BJ (cell line): ENCODE results near the gene CCDC3. TPM values are rescaled to one million over a fixed set of nuclear protein-coding genes. Genes with fewer than 3 reads are reported as not detected.

ENCODE experiments used
- CTCF ChIA-PET: fragments of 350-600 bp; formaldehyde crosslinking; extraction: SDS; loops from one replicate; lab custom pipeline; 2021; ENCODE audit warnings: antibody characterized with exemption, inconsistent platforms; lab: Yijun Ruan, JAX
- POLR2A ChIA-PET: fragments of 300-600 bp; sonication (Branson Sonifier 250); formaldehyde crosslinking; extraction: SDS; loops from one replicate; lab custom pipeline; 2021; ENCODE audit warnings: antibody characterized with exemption; lab: Charles Lee
- DNase-seq: peaks from one replicate; pipeline ENCODE4 v3.0.0-alpha.2; 2011; ENCODE audit warnings: low read depth
- H3K27me3 ChIP-seq: 2 replicates; pipeline ENCODE4 v1.6.0; 2011; ENCODE audit warnings: low read length; ENCODE audit not compliant: control insufficient read depth, insufficient read depth
- H3K36me3 ChIP-seq: 2 replicates; pipeline ENCODE4 v1.5.1; 2011; ENCODE audit warnings: low read length; ENCODE audit not compliant: control insufficient read depth, insufficient read depth
- H3K4me3 ChIP-seq: 2 replicates; pipeline ENCODE4 v1.5.1; 2011; ENCODE audit warnings: low read depth, mild to moderate bottlenecking, control low read depth, low read length
- CTCF ChIP-seq: IDR thresholded peaks from 2 replicates; pipeline ENCODE4 v1.5.1; 2011; ENCODE audit warnings: low read depth, mild to moderate bottlenecking, control low read depth, inconsistent platforms, low read length, moderate library complexity; ENCODE audit not compliant: insufficient read depth
- polyA plus RNA-seq: library from polyadenylated mRNA; depleted of rRNA; stranded (reverse); fragments of >200 nt; gene quantifications from 2 replicates; pipeline ENCODE4 v1.2.3, GENCODE V29; 2011

The CCDC3 gene
- polyA plus RNA-seq, 1 experiment, result 0.02 TPM

- no peak for TF ChIP-seq CTCF
- ChIA-PET POLR2A (no interaction called here), CTCF (no interaction called here)
- H3K4me3 ChIP-seq, result no peak overlapping the region
- DNase-seq, result no peak
- no peaks in the 10 kb centered on the region for H3K36me3 ChIP-seq
- H3K27me3 ChIP-seq, result no peaks in the 10 kb centered on the region
Observed at GRCh38 chr10:12949248-12949647, 52.3 kb downstream of the CCDC3 start.

- CTCF ChIA-PET, result no interaction called here
Observed at GRCh38 chr10:12947741-12948140, 53.8 kb downstream of the CCDC3 start.

GRCh38 chr10:12946372-12946771, 55.1 kb downstream of the CCDC3 start:
- Histone ChIP-seq H3K4me3 (no peak overlapping the region), H3K27me3 (no peaks in the 10 kb centered on the region), H3K36me3 (no peaks in the 10 kb centered on the region)
- ChIA-PET CTCF (no interaction called here), POLR2A (no interaction called here)
- DNase-seq, result no peak
- TF ChIP-seq CTCF, result no peak

More at GRCh38 chr10:12947741-12948140, 53.8 kb downstream of the CCDC3 start:
- H3K4me3 ChIP-seq, result no peak overlapping the region
- H3K36me3 ChIP-seq, result no peaks in the 10 kb centered on the region
- no peak for TF ChIP-seq CTCF
- DNase-seq, result no peak
- no peaks in the 10 kb centered on the region for H3K27me3 ChIP-seq
- POLR2A ChIA-PET, result no interaction called here

- ChIA-PET CTCF (no interaction called here), POLR2A (no interaction called here)
- H3K36me3 ChIP-seq, result no peaks in the 10 kb centered on the region
- no peaks in the 10 kb centered on the region for H3K27me3 ChIP-seq
- no peak overlapping the region for H3K4me3 ChIP-seq
- DNase-seq, result no peak
- TF ChIP-seq CTCF, result no peak
Observed at GRCh38 chr10:12945690-12946359, 55.7 kb downstream of the CCDC3 start.

- ChIA-PET POLR2A (no interaction called here), CTCF (no interaction called here)
- no peaks in the 10 kb centered on the region for H3K36me3 ChIP-seq
- no peaks in the 10 kb centered on the region for H3K27me3 ChIP-seq
- DNase-seq, result no peak
- H3K4me3 ChIP-seq, result no peak overlapping the region
- TF ChIP-seq CTCF, result no peak
Observed at GRCh38 chr10:12944931-12945330, 56.6 kb downstream of the CCDC3 start.
